ENCODE results near the gene INCENP. TPM values are rescaled to one million over a fixed set of nuclear protein-coding genes. Genes with fewer than 3 reads are reported as not detected.

The INCENP gene
- total RNA-seq, 2 donors from 2014 or later, result 10.3 to 33.7 TPM

DNA sequence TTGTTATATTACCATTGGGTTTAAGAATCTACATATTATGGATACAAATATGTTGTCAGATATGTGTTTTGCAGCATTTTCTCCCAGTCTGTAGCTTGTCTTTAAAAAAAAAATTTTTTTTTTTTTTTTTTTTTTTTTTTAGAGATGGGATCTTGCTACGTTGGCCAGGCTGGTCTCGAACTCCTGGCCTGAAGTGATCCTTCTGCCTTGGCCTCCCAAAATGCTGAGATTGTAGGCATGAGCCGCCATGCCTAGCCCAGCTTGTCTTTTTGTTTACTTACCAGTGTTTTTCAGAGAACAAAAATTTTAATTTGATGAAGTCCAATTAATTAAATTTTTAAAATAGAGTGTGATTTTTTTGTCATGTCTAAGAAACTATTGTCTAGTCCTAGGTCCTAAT is 29.8 kb downstream of the INCENP start:
- TF ChIP-seq, protein P1, sequence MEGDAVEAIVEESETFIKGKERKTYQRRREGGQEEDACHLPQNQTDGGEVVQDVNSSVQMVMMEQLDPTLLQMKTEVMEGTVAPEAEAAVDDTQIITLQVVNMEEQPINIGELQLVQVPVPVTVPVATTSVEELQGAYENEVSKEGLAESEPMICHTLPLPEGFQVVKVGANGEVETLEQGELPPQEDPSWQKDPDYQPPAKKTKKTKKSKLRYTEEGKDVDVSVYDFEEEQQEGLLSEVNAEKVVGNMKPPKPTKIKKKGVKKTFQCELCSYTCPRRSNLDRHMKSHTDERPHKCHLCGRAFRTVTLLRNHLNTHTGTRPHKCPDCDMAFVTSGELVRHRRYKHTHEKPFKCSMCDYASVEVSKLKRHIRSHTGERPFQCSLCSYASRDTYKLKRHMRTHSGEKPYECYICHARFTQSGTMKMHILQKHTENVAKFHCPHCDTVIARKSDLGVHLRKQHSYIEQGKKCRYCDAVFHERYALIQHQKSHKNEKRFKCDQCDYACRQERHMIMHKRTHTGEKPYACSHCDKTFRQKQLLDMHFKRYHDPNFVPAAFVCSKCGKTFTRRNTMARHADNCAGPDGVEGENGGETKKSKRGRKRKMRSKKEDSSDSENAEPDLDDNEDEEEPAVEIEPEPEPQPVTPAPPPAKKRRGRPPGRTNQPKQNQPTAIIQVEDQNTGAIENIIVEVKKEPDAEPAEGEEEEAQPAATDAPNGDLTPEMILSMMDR (IDR thresholded peaks at IDR 0.05), result no peak
- no peak for TF ChIP-seq POLR2A (IDR thresholded peaks at IDR 0.05)
- no peak for TF ChIP-seq POLR2AphosphoS5 (IDR thresholded peaks at IDR 0.05)
- intact Hi-C loops (cut with DNase I), result no loop called here
- no peaks in the 10 kb centered on the region for H3K36me3 ChIP-seq

DNA sequence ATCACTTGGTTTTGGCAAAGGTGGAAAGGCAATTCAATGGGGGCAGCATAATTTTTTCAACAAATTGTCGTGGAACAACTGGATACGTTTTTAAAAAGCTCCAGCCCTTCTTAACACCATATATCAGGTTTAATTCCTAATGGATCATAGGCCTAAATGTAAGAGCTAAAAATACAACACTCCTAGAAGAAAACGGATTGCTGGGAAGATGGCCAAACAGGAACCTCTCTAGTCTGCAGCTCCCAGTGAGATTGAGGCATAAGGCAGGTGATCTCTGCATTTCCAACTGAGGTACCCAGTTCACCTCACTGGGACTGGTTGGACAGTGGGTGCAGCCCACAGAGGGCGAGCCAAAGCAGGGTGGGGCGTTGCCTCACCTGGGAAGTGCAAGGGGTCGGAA is 33.8 kb downstream of the INCENP start:
- TF ChIP-seq POLR2A (IDR thresholded peaks at IDR 0.05) (no peak), POLR2AphosphoS5 (IDR thresholded peaks at IDR 0.05) (no peak)
- TF ChIP-seq, protein P1 (IDR thresholded peaks at IDR 0.05), result no peak
- DNase-seq (ENCODE audit: low spot score), result no peak

More for the DNA sequence above, 29.8 kb downstream of the INCENP start:
- Histone ChIP-seq H3K27ac (no peak overlapping the region), H3K4me3 (no peak overlapping the region), H3K4me1 (replicated peaks) (no peaks in the 10 kb centered on the region), H3K27me3 (replicated peaks; ENCODE audit: insufficient read depth) (no peaks in the 10 kb centered on the region), H3K9me3 (no peaks in the 10 kb centered on the region)
- DNase-seq (ENCODE audit: low spot score), result no peak
- WGBS, result 67% methylated on average over 3 of the region's 3 CpGs

DNA sequence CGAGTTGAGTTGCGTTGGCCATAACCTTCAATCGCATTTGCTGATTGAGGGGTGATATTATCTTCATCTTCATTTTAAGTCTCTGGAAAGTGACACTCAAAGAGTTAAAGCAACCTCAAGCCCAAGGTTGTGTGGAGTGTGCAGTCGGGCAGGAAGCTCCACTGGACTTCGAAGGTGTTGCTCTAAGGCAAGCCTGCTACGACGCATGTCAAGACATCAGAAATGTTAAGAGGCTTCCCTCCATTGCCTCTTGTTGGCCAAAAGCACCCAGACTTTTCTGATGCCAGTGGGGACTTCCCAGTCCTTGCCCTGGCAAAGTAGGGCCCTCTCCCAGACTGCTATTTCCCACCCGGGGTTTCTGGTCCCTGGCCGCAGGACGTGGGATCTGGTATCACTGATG is 42.6 kb downstream of the INCENP start:
- Histone ChIP-seq H3K9me3 (no peaks in the 10 kb centered on the region), H3K4me1 (replicated peaks) (no peaks in the 10 kb centered on the region), H3K36me3 (no peaks in the 10 kb centered on the region), H3K27me3 (replicated peaks; ENCODE audit: insufficient read depth) (peaks cover 2% of the 10 kb centered on the region), H3K27ac (no peak overlapping the region), H3K4me3 (no peak overlapping the region)
- TF ChIP-seq, protein P1 (IDR thresholded peaks at IDR 0.05), result no peak
- no peak for TF ChIP-seq POLR2AphosphoS5 (IDR thresholded peaks at IDR 0.05)
- TF ChIP-seq POLR2A (IDR thresholded peaks at IDR 0.05), result no peak
- WGBS, result 84% methylated on average over 10 of the region's 10 CpGs
- intact Hi-C loops (cut with DNase I), result no loop called here
- DNase-seq (ENCODE audit: low spot score), result no peak

More for the DNA sequence above, 33.8 kb downstream of the INCENP start:
- no peak overlapping the region for H3K27ac ChIP-seq
- no peaks in the 10 kb centered on the region for H3K27me3 ChIP-seq (replicated peaks; ENCODE audit: insufficient read depth)
- H3K36me3 ChIP-seq, result no peaks in the 10 kb centered on the region
- intact Hi-C loops (cut with DNase I), result no loop called here
- no peaks in the 10 kb centered on the region for H3K4me1 ChIP-seq (replicated peaks)
- no peak overlapping the region for H3K4me3 ChIP-seq
- H3K9me3 ChIP-seq, result no peaks in the 10 kb centered on the region
- 61% methylated on average over 6 of the region's 6 CpGs for WGBS

DNA sequence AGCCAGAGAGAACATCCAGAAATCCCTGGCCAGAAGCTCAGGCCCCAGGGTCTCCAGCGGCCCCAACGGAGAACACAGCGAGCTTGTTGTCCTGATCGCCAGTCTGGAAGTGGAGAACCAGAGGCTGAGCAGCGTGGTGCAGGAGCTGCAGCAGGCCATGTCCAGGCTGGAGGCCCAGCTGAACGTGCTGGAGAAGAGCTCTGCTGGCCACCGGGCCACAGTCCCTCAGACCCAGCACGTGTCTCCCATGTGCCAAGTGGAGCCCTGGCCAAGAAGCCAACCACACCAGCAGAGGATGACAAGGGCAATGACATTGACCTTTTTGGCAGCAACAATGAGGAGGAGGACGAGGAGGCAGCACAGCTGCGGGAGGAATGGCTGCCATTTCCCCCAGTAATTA is 45.6 kb downstream of the INCENP start:
- no peaks in the 10 kb centered on the region for H3K36me3 ChIP-seq
- no peak for DNase-seq (ENCODE audit: low spot score)
- 78% methylated on average over 10 of the region's 10 CpGs for WGBS
- no peaks in the 10 kb centered on the region for H3K9me3 ChIP-seq
- H3K4me1 ChIP-seq (replicated peaks), result no peaks in the 10 kb centered on the region
- peaks cover 2% of the 10 kb centered on the region for H3K27me3 ChIP-seq (replicated peaks; ENCODE audit: insufficient read depth)
- intact Hi-C loops (cut with DNase I), result no loop called here
- H3K4me3 ChIP-seq, result no peak overlapping the region
- TF ChIP-seq POLR2A (IDR thresholded peaks at IDR 0.05) (no peak), POLR2AphosphoS5 (IDR thresholded peaks at IDR 0.05) (no peak)
- H3K27ac ChIP-seq, result no peak overlapping the region

DNA sequence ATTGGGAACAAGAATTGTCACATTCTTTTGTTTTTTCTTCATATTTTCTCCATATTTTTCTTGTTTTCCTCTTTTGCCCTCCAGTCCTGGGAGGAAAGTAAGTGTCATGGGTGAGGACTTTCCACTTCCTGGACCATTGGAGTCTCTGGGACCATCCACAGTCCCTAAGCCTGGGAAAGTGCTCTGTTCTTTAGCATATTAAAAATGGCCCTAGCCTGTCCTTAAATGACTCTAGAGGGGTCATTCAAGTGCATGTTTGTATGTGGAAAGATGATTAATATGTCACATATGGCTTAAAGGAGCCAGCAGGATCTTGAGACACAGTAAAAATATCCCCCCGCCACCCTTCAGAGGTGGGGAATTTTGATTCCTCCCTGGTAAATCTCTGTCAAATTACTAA is 46.1 kb downstream of the INCENP start:
- 96% methylated on average over 1 of the region's 1 CpG for WGBS
- Histone ChIP-seq H3K4me3 (no peak overlapping the region), H3K4me1 (replicated peaks) (no peaks in the 10 kb centered on the region), H3K36me3 (no peaks in the 10 kb centered on the region), H3K27me3 (replicated peaks; ENCODE audit: insufficient read depth) (peaks cover 2% of the 10 kb centered on the region), H3K27ac (no peak overlapping the region), H3K9me3 (no peaks in the 10 kb centered on the region)
- no peak for DNase-seq (ENCODE audit: low spot score)
- intact Hi-C loops (cut with DNase I), result loop anchor here (5.0 kb wide), 1 partner anchor 142 kb away; no protein-coding TSS in a partner anchor
- no peak for TF ChIP-seq POLR2A (IDR thresholded peaks at IDR 0.05)
- TF ChIP-seq, protein P1 (IDR thresholded peaks at IDR 0.05), result no peak
- TF ChIP-seq POLR2AphosphoS5 (IDR thresholded peaks at IDR 0.05), result no peak
